Measurements from ENCODE around the gene DDX1.
"Not testable (repeated sequence)": the region's sequence is repeated elsewhere in the genome, so short reads cannot be mapped to it uniquely, and the experiment has no call there.

DDX1 gene

GRCh38 chr2:15677141-15677843 lies 85.6 kb downstream of the DDX1 start:
- DNase-seq (ENCODE audit: low read depth), result no peak

DNA sequence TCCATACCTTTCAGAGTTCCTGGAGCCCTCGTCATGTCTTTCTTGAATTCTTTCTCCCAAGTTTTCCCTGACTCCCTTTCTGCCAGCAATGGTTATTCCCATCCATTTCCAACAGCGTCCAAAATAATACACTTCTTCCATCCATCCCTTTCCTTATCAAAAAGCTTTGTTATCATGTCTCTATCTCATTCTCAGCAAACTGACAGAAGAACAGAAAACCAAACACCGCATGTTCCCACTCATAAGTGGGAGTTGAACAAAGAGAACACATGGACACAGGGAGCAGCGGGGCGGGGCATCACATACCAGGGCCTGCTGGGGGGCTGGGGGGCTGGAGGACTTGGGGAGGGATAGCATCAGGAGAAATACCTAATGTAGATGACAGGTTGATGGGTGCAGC lies 86.7 kb downstream of the DDX1 start:
- no peak for DNase-seq (ENCODE audit: low read depth)

- no peak for DNase-seq (ENCODE audit: low read depth)
These were observed 87.2 kb downstream of the DDX1 start for GRCh38 chr2:15678909-15679308.

DNA sequence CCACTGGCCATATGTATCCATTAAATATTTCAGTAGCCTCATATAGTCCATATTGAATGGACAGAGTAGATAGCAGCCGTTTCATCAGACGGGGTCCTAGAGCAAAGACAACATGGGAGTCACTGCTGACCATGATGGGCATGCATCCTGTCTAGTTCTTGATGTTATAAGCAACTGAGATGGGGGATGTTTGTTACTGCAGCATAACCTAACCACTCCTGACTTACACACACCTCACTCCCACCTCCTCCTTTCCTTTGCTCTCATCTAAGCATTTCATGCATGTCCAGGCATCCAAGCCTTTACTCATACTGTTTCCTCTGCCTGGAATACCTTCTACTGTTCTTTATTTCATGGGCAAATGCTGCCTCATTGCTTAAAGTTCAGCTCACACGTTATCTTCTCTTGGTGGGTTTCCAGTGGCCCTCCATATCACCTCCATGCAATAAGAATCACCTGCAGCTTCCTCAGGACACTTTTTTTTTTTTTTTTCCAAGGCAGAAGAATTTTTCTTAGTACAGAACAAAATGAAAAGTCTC lies 87.8 kb downstream of the DDX1 start:
- no peak for DNase-seq (ENCODE audit: low read depth)

- not testable (repeated sequence) for DNase-seq (ENCODE audit: low read depth)
These were observed 88.5 kb downstream of the DDX1 start for GRCh38 chr2:15680132-15680531.

All from HS-5 (cell line).